ENCODE measurements around the gene FEV.

DNA sequence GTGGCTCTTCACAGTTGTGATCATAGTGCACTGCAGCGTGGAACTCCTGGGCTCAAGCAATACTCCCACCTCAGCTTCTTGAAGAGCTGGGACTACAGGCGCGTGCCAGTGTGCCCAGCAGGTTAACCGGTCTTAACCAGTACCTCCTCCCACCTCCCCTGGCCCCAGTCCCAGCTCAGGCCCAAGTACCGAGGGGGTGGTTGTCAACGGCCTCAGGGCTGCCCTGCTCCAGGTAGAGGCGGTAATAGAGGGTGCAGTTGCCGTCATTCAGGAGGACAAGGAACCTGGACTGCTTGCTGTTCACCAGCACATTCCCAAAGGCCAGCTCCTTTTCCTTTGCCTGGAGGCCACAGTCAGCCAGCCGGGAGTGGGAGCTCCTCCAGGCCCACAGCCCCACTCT is 36.6 kb upstream of the FEV start:
- TF ChIP-seq, protein P1, sequence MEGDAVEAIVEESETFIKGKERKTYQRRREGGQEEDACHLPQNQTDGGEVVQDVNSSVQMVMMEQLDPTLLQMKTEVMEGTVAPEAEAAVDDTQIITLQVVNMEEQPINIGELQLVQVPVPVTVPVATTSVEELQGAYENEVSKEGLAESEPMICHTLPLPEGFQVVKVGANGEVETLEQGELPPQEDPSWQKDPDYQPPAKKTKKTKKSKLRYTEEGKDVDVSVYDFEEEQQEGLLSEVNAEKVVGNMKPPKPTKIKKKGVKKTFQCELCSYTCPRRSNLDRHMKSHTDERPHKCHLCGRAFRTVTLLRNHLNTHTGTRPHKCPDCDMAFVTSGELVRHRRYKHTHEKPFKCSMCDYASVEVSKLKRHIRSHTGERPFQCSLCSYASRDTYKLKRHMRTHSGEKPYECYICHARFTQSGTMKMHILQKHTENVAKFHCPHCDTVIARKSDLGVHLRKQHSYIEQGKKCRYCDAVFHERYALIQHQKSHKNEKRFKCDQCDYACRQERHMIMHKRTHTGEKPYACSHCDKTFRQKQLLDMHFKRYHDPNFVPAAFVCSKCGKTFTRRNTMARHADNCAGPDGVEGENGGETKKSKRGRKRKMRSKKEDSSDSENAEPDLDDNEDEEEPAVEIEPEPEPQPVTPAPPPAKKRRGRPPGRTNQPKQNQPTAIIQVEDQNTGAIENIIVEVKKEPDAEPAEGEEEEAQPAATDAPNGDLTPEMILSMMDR (optimal IDR thresholded peaks at IDR 0.05 in 1 of 3, IDR thresholded peaks at IDR 0.05 in 1 of 3, conservative IDR thresholded peaks at IDR 0.05 in 1 of 3; ENCODE audit: extremely low read depth in 1 of 3, insufficient read depth in 2 of 3, low read length in 3 of 3), result no peak
- TF ChIP-seq EZH2 (IDR thresholded peaks at IDR 0.05; ENCODE audit: low read length), result no peak

Measured in keratinocyte (primary cell).